HepG2 (cell line): ENCODE measurements around the gene VPS50. TPM values are rescaled to one million over a fixed set of nuclear protein-coding genes. Genes with fewer than 3 reads are reported as not detected.
A peak's percentile ranks its signal among the peaks of the same experiment; 100 is the strongest.

Experiments used
- MIER2 ChIP-seq: IDR thresholded peaks from 2 replicates; pipeline ENCODE4 v1.6.1; 2016; ENCODE audit warnings: missing biosample characterization, missing genetic modification reagents
- STAG1 ChIP-seq: sonication (generic); formaldehyde crosslinking; IDR thresholded peaks from 2 replicates; pipeline ENCODE4 v1.4.0; 2020; ENCODE audit warnings: missing genetic modification reagents
- XRCC5 ChIP-seq: fragments of 200-400 bp; formaldehyde crosslinking; optimal IDR thresholded peaks from 2 replicates; pipeline ENCODE3; 2017; ENCODE audit warnings: mild to moderate bottlenecking, low read length
- ZNF343 ChIP-seq: sonication (generic); formaldehyde crosslinking; IDR thresholded peaks from 2 replicates; pipeline ENCODE4 v1.4.0; 2020; ENCODE audit warnings: mild to moderate bottlenecking, missing genetic modification reagents
- polyA plus RNA-seq, 8 experiments: library from polyadenylated mRNA; depleted of rRNA in 3 of 8; stranded (reverse) in 7 of 8; unstranded in 1 of 8; fragments of >200 nt; fragmentation: Illumina TruSeq in 4 of 8; extraction: Trizol in 4 of 8; gene quantifications; 2 replicates each; pipeline versions ENCODE4 v1.2.1 to v1.2.3, GENCODE V29; 2011 to 2016; ENCODE audit warnings: low read depth in 4 of 8, missing spikeins in 1 of 8, mixed read lengths in 1 of 8; ENCODE audit not compliant: insufficient read depth in 1 of 8
- total RNA-seq, 5 experiments: library from RNA; depleted of rRNA; stranded (reverse); fragments of >200 nt; fragmentation: Illumina TruSeq; extraction: Trizol; gene quantifications; 2 replicates each; pipeline ENCODE4 v1.2.3, GENCODE V29; 2016; ENCODE audit warnings: low read depth in 1 of 5
- TF ChIP-seq, protein P1 (sequence below): sonication (generic); formaldehyde crosslinking; IDR thresholded peaks from 2 replicates; pipeline ENCODE4 v1.4.0; 2020; ENCODE audit warnings: missing genetic modification reagents, borderline replicate concordance
- TF ChIP-seq, protein P2 (sequence below): sonication (generic); formaldehyde crosslinking; IDR thresholded peaks from 2 replicates; pipeline ENCODE4 v1.4.0; 2020; ENCODE audit warnings: mild to moderate bottlenecking, missing genetic modification reagents
- TF ChIP-seq, protein P3 (sequence below): sonication (generic); formaldehyde crosslinking; IDR thresholded peaks from 2 replicates; pipeline ENCODE4 v1.4.0; 2020; ENCODE audit warnings: missing genetic modification reagents, borderline replicate concordance
- TF ChIP-seq, protein P4 (sequence below): sonication (generic); formaldehyde crosslinking; IDR thresholded peaks from 2 replicates; pipeline ENCODE4 v1.5.1; 2020; ENCODE audit warnings: missing genetic modification reagents, mild to moderate bottlenecking, borderline replicate concordance
- TF ChIP-seq, protein P5 (sequence below): sonication (generic); formaldehyde crosslinking; IDR thresholded peaks from 2 replicates; pipeline ENCODE4 v1.9.0; 2021; ENCODE audit warnings: missing genetic modification reagents, mild to moderate bottlenecking, borderline replicate concordance
- TF ChIP-seq, protein P6 (sequence below): sonication (generic); formaldehyde crosslinking; IDR thresholded peaks from 2 replicates; pipeline ENCODE4 v1.8.1; 2022; ENCODE audit warnings: low read depth, mild to moderate bottlenecking, missing genetic modification reagents
- TF ChIP-seq, protein P7 (sequence below): sonication (generic); formaldehyde crosslinking; IDR thresholded peaks from 2 replicates; pipeline ENCODE4 v1.5.0; 2020; ENCODE audit warnings: mild to moderate bottlenecking, missing genetic modification reagents

The VPS50 gene
- total and polyA plus RNA-seq, 2 of the 13 experiments (the other 11 are each of a cell fraction or from before 2014, with no cell fraction given) = 10.3 to 20.4 TPM

DNA sequence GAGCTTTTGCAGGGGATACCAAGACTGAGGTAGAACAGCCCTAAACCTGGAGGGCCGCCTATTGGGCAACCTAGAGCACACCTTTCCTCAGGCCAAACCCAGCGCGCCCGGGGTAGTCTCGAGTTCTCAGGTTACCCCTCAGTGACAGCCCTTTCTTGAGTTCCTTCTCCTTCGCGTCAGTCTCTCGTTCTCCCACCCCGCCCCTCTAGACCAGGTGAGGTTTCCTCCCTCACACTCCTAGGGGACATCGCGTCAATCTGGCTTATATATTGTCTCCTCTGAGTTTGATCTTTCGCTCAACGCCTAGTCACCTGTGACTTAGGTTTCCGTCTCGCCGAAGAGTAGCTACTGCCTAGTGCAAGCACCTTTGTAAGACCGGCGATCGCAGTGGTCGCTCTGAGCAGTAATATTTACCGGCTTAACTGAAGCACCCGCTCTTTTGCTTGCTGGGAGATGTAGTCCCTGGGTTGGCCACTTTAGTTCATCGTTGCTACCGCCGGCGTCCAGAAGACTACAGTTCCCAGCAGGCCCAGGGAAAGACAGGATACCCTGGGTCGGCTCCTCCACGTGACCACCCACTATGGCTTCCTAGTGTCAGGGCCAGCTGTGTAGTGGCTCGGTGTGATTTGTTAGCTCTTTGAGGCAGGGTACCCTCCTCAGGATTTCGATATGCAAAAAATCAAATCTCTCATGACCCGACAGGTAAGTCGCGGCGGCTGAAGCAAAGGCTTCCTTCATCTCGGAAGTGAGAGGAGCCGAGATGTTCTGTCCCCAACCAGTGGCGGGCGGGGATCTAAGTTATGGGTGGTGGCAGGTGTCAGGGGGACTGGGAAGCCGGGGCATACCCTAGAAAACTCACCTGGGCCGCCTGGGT, at the start of gene VPS50 (continued):
- TF ChIP-seq, protein P1, sequence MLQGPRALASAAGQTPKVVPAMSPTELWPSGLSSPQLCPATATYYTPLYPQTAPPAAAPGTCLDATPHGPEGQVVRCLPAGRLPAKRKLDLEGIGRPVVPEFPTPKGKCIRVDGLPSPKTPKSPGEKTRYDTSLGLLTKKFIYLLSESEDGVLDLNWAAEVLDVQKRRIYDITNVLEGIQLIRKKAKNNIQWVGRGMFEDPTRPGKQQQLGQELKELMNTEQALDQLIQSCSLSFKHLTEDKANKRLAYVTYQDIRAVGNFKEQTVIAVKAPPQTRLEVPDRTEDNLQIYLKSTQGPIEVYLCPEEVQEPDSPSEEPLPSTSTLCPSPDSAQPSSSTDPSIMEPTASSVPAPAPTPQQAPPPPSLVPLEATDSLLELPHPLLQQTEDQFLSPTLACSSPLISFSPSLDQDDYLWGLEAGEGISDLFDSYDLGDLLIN (CRISPR knock-in tag) = no peak
- TF ChIP-seq, protein P2, sequence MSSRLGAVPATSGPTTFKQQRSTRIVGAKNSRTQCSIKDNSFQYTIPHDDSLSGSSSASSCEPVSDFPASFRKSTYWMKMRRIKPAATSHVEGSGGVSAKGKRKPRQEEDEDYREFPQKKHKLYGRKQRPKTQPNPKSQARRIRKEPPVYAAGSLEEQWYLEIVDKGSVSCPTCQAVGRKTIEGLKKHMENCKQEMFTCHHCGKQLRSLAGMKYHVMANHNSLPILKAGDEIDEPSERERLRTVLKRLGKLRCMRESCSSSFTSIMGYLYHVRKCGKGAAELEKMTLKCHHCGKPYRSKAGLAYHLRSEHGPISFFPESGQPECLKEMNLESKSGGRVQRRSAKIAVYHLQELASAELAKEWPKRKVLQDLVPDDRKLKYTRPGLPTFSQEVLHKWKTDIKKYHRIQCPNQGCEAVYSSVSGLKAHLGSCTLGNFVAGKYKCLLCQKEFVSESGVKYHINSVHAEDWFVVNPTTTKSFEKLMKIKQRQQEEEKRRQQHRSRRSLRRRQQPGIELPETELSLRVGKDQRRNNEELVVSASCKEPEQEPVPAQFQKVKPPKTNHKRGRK (CRISPR knock-in tag) = no peak
- TF ChIP-seq XRCC5 (peak; percentile 52), MIER2 (CRISPR knock-in tag) (no peak), STAG1 (CRISPR knock-in tag) (no peak), ZNF343 (CRISPR knock-in tag) (peak; percentile 58; the same call in 1 of the 2 replicates)
- TF ChIP-seq, protein P3, sequence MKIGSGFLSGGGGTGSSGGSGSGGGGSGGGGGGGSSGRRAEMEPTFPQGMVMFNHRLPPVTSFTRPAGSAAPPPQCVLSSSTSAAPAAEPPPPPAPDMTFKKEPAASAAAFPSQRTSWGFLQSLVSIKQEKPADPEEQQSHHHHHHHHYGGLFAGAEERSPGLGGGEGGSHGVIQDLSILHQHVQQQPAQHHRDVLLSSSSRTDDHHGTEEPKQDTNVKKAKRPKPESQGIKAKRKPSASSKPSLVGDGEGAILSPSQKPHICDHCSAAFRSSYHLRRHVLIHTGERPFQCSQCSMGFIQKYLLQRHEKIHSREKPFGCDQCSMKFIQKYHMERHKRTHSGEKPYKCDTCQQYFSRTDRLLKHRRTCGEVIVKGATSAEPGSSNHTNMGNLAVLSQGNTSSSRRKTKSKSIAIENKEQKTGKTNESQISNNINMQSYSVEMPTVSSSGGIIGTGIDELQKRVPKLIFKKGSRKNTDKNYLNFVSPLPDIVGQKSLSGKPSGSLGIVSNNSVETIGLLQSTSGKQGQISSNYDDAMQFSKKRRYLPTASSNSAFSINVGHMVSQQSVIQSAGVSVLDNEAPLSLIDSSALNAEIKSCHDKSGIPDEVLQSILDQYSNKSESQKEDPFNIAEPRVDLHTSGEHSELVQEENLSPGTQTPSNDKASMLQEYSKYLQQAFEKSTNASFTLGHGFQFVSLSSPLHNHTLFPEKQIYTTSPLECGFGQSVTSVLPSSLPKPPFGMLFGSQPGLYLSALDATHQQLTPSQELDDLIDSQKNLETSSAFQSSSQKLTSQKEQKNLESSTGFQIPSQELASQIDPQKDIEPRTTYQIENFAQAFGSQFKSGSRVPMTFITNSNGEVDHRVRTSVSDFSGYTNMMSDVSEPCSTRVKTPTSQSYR (CRISPR knock-in tag) = no peak
- TF ChIP-seq, protein P4, sequence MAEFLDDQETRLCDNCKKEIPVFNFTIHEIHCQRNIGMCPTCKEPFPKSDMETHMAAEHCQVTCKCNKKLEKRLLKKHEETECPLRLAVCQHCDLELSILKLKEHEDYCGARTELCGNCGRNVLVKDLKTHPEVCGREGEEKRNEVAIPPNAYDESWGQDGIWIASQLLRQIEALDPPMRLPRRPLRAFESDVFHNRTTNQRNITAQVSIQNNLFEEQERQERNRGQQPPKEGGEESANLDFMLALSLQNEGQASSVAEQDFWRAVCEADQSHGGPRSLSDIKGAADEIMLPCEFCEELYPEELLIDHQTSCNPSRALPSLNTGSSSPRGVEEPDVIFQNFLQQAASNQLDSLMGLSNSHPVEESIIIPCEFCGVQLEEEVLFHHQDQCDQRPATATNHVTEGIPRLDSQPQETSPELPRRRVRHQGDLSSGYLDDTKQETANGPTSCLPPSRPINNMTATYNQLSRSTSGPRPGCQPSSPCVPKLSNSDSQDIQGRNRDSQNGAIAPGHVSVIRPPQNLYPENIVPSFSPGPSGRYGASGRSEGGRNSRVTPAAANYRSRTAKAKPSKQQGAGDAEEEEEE (CRISPR knock-in tag) = no peak; the same call in 1 of the 2 replicates
- TF ChIP-seq, protein P5, sequence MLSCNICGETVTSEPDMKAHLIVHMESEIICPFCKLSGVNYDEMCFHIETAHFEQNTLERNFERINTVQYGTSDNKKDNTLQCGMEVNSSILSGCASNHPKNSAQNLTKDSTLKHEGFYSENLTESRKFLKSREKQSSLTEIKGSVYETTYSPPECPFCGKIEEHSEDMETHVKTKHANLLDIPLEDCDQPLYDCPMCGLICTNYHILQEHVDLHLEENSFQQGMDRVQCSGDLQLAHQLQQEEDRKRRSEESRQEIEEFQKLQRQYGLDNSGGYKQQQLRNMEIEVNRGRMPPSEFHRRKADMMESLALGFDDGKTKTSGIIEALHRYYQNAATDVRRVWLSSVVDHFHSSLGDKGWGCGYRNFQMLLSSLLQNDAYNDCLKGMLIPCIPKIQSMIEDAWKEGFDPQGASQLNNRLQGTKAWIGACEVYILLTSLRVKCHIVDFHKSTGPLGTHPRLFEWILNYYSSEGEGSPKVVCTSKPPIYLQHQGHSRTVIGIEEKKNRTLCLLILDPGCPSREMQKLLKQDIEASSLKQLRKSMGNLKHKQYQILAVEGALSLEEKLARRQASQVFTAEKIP (CRISPR knock-in tag) = no peak
- TF ChIP-seq, protein P6, sequence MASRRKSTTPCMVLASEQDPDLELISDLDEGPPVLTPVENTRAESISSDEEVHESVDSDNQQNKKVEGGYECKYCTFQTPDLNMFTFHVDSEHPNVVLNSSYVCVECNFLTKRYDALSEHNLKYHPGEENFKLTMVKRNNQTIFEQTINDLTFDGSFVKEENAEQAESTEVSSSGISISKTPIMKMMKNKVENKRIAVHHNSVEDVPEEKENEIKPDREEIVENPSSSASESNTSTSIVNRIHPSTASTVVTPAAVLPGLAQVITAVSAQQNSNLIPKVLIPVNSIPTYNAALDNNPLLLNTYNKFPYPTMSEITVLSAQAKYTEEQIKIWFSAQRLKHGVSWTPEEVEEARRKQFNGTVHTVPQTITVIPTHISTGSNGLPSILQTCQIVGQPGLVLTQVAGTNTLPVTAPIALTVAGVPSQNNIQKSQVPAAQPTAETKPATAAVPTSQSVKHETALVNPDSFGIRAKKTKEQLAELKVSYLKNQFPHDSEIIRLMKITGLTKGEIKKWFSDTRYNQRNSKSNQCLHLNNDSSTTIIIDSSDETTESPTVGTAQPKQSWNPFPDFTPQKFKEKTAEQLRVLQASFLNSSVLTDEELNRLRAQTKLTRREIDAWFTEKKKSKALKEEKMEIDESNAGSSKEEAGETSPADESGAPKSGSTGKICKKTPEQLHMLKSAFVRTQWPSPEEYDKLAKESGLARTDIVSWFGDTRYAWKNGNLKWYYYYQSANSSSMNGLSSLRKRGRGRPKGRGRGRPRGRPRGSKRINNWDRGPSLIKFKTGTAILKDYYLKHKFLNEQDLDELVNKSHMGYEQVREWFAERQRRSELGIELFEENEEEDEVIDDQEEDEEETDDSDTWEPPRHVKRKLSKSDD = 0 out of 2 replicates have a peak, but pooled peaks have one; percentile 49
- TF ChIP-seq, protein P7, sequence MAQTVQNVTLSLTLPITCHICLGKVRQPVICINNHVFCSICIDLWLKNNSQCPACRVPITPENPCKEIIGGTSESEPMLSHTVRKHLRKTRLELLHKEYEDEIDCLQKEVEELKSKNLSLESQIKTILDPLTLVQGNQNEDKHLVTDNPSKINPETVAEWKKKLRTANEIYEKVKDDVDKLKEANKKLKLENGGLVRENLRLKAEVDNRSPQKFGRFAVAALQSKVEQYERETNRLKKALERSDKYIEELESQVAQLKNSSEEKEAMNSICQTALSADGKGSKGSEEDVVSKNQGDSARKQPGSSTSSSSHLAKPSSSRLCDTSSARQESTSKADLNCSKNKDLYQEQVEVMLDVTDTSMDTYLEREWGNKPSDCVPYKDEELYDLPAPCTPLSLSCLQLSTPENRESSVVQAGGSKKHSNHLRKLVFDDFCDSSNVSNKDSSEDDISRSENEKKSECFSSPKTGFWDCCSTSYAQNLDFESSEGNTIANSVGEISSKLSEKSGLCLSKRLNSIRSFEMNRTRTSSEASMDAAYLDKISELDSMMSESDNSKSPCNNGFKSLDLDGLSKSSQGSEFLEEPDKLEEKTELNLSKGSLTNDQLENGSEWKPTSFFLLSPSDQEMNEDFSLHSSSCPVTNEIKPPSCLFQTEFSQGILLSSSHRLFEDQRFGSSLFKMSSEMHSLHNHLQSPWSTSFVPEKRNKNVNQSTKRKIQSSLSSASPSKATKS (CRISPR knock-in tag) = no peak
